Heart left ventricle (tissue), 16 donors: ENCODE data around the gene TCEAL6. TPM values are rescaled to one million over a fixed set of nuclear protein-coding genes. Genes with fewer than 3 reads are reported as not detected.
"Not testable (repeated sequence)": the region's sequence is repeated elsewhere in the genome, so short reads cannot be mapped to it uniquely, and the experiment has no call there.

Experiments
- ATAC-seq, 4 donors: fragments of 200-7000 bp; cut with Tn5 transposase; one replicate each; pipeline ENCODE4 v1.9.1; 2020 to 2022; ENCODE audit warnings: moderate library complexity in 4 of 4, mild to moderate bottlenecking in 3 of 4, moderate number of reproducible peaks in 1 of 4
- DNase-seq, 5 donors: peaks; one replicate each; pipeline ENCODE4 v3.0.0-alpha.2; 2020
- H3K27ac ChIP-seq, 12 donors: fragments of 200-600 bp; sonication (generic) in 4 of 12; one replicate each; pipeline versions ENCODE4 v1.5.0 to v1.8.0; 2016 to 2022; ENCODE audit warnings: mild to moderate bottlenecking in 2 of 12
- H3K27me3 ChIP-seq, 9 donors: fragments of 200-600 bp; sonication (generic) in 2 of 9; one replicate each; pipeline versions ENCODE4 v1.5.1 to v1.8.0; 2016 to 2022; ENCODE audit warnings: mild to moderate bottlenecking in 3 of 9
- H3K36me3 ChIP-seq, 9 donors: fragments of 200-600 bp; sonication (generic) in 2 of 9; one replicate each; pipeline versions ENCODE4 v1.5.0 to v1.8.0; 2018 to 2022; ENCODE audit warnings: mild to moderate bottlenecking in 2 of 9
- H3K4me1 ChIP-seq, 12 donors: fragments of 200-600 bp; sonication (generic) in 4 of 12; one replicate each; pipeline versions ENCODE4 v1.5.0 to v1.8.0; 2016 to 2022; ENCODE audit warnings: mild to moderate bottlenecking in 3 of 12
- H3K4me3 ChIP-seq, 12 donors: fragments of 200-600 bp; sonication (generic) in 4 of 12; one replicate each; pipeline versions ENCODE4 v1.5.0 to v1.8.0; 2017 to 2022; ENCODE audit warnings: mild to moderate bottlenecking in 9 of 12, moderate library complexity in 4 of 12
- H3K9me3 ChIP-seq, 12 donors: fragments of 200-600 bp; sonication (generic) in 4 of 12; one replicate each; pipeline versions ENCODE4 v1.5.0 to v1.8.0; 2016 to 2022; ENCODE audit warnings: mild to moderate bottlenecking in 1 of 12
- CTCF ChIP-seq, 12 donors: fragments of 200-600 bp; sonication (generic) in 4 of 12; IDR thresholded peaks; one replicate each; pipeline versions ENCODE4 v1.5.0 to v1.8.0; 2018 to 2022; ENCODE audit warnings: antibody characterized with exemption in 12 of 12, mild to moderate bottlenecking in 5 of 12
- POLR2A ChIP-seq, 2 donors: fragments of 450-650 bp; IDR thresholded peaks; one replicate each; pipeline ENCODE4 v1.6.1; 2017; ENCODE audit warnings: antibody characterized with exemption in 2 of 2, mild to moderate bottlenecking in 2 of 2, moderate library complexity in 2 of 2
- WGBS, 4 donors: extraction: QIAGEN DNeasy Blood & Tissue Kit in 2 of 4; methylation state at CpG; one replicate each; pipeline versions ENCODE4 v1.1.5 to v1.1.7; 2013 to 2018; 5-methylcytosine and 5-hydroxymethylcytosine counted together
- intact Hi-C, 10 donors: fragments of 100-400 bp; cut with DNase I; formaldehyde crosslinking; loops; one replicate each; pipeline versions ENCODE4 v1.11.1 to v1.14.2; 2022
- long read RNA-seq, 3 donors: library from polyadenylated mRNA; unstranded; transcript quantifications; one replicate each; pipeline ENCODE4 v2.0.0, GENCODE V29; 2020 to 2021
- polyA plus RNA-seq, 2 donors: library from polyadenylated mRNA; stranded (reverse); fragments of 200-250 nt; gene quantifications; one replicate each; pipeline ENCODE4 v1.2.3, GENCODE V29; 2013
- total RNA-seq, 9 donors: library from RNA; depleted of rRNA in 2 of 9; stranded (reverse); fragments of >200 nt in 2 of 9; fragmentation: NEBNext Ultra II Directional in 3 of 9; extraction: Animal tissue kit (Norgen Biotek cat#: 25700) in 3 of 9; gene quantifications; one replicate each; pipeline versions ENCODE4 v1.1.0 to v1.2.4, GENCODE V29; 2016 to 2023
- donor health status: ischemic (EF 13 %, LVEDD 7.1; RV severe dilation, severe dysfunction).
- donor health status: healthy with polysubstance abuse.
- donor health status: DM: no; HTN: yes; CAD: no.
- donor health status: DM: no; HTN: no; CAD: no.
- donor health status: ischemic (EF 25% LVEDD 6.9; RV normal size, moderate dysfunction).
- donor health status: ischemic (EF 25% LVEDD 5.7; RV mildly dilated, moderate dysfunction).
- donor health status: healthy.
- donor health status: DM: yes; HTN: yes; CAD: no.
- donor health status: ischemic (EF 35%, LVEDD 5.7; RV mildly dilated, moderate dysfunction).
- donor health status: nonischemic (EF 11% LVEDD 7.7; RV severe dilation, severe dysfunction).
- donor health status: DM: yes; HTN: yes; CAD: no.
- donor health status: PGD.
- donor health status: ischemic (EF 29% LVEDD 5.4; RV normal size, mild dysfunction).
- donor health status: nonischemic (EF 23%, LVEDD 6.1; RV moderate dilation, normal function).

TCEAL6 gene
- total RNA-seq (1 to 10 TPM in 1 of 9 donors, not detected in 8; 1.2 TPM), polyA plus RNA-seq (not detected)
- long read RNA-seq, donor 1: 0 reads
- long read RNA-seq, donor 2: 0 reads
- long read RNA-seq, donor 3: 0 reads

GRCh38 chrX:102142274-102142673, at the start of gene TCEAL6:
Gene TCEAL6, minus strand, starts transcription at chrX:102142481.
- H3K4me1 ChIP-seq, H3K36me3 ChIP-seq, DNase-seq, ATAC-seq, H3K27ac ChIP-seq, H3K9me3 ChIP-seq, intact Hi-C loops, H3K4me3 ChIP-seq: not testable (repeated sequence)
- WGBS, 4 donors: 1 to 45% (median 17%) methylated on average over 4 to 24 of the region's 31 CpGs
- H3K27me3 ChIP-seq: peaks cover 0 to 52% (median 0%) of the 10 kb centered on the region in 9 donors

- 59 to 77% (median 70%) methylated on average over 7 of the region's 7 CpGs for WGBS, 4 donors
- no peak for ATAC-seq
- H3K9me3 ChIP-seq: peaks cover 0 to 12% (median 0%) of the 10 kb centered on the region in 12 donors
- no peak overlapping the region for H3K4me3 ChIP-seq
- no peak for TF ChIP-seq POLR2A (IDR thresholded peaks at IDR 0.05)
- no peak for TF ChIP-seq CTCF (IDR thresholded peaks at IDR 0.05)
- no peaks in the 10 kb centered on the region for H3K4me1 ChIP-seq
- intact Hi-C loops: no loop called here
- no peak overlapping the region for H3K27ac ChIP-seq
- H3K27me3 ChIP-seq: no peaks in the 10 kb centered on the region
- DNase-seq: no peak
- no peaks in the 10 kb centered on the region for H3K36me3 ChIP-seq
Observed at GRCh38 chrX:102185967-102186720, 43.9 kb upstream of the TCEAL6 start.

GRCh38 chrX:102155806-102156179, 13.5 kb upstream of the TCEAL6 start, which contains the start of gene BEX5:
Gene BEX5, minus strand, starts transcription at chrX:102155977. Its CDS starts 1,712 bp downstream, at chrX:102154265.
- WGBS, 4 donors: 0 to 44% (median 19%) methylated on average over 15 of the region's 15 CpGs
- DNase-seq (peak in 4 of 5 donors; percentile 10 to 64 (median 44)), ATAC-seq (peak; percentile 73 to 98 (median 96))
- Histone ChIP-seq H3K27ac (no peak within 1 kb of the TSS), H3K9me3 (no peaks in the 10 kb centered on the region), H3K27me3 (peaks cover 0 to 31% (median 0%) of the 10 kb centered on the region in 9 donors), H3K4me3 (peak within 1 kb of the TSS in 11 of 12 donors; percentile 11 to 51 (median 41)), H3K4me1 (no peaks in the 10 kb centered on the region), H3K36me3 (no peaks in the 10 kb centered on the region)
- intact Hi-C loops: no loop called here
- TF ChIP-seq CTCF (IDR thresholded peaks at IDR 0.05) (no peak), POLR2A (IDR thresholded peaks at IDR 0.05) (no peak)

GRCh38 chrX:102154900-102155805, 12.9 kb upstream of the TCEAL6 start:
- intact Hi-C loops: no loop called here
- TF ChIP-seq CTCF (IDR thresholded peaks at IDR 0.05) (no peak), POLR2A (IDR thresholded peaks at IDR 0.05) (no peak)
- peak overlapping the region in 11 of 12 donors; percentile 11 to 51 (median 41) for H3K4me3 ChIP-seq
- DNase-seq (no peak), ATAC-seq (peak in 3 of 4 donors; percentile 11 to 56 (median 31))
- H3K36me3 ChIP-seq: no peaks in the 10 kb centered on the region
- no peaks in the 10 kb centered on the region for H3K9me3 ChIP-seq
- WGBS, 4 donors: 3 to 49% (median 22%) methylated on average over 32 of the region's 32 CpGs
- H3K27ac ChIP-seq: no peak overlapping the region
- peaks cover 0 to 31% (median 0%) of the 10 kb centered on the region in 9 donors for H3K27me3 ChIP-seq
- H3K4me1 ChIP-seq: no peaks in the 10 kb centered on the region
